HG03342 (cell line): Measurements from ENCODE around the gene ZNF839.

Experiments
- ATAC-seq: cut with Tn5 transposase; IDR thresholded peaks from one replicate; pipeline ENCODE4 v1.9.1; 2021; ENCODE audit warnings: mild to moderate bottlenecking, moderate library complexity; ENCODE audit not compliant: unreplicated experiment

Gene ZNF839

DNA sequence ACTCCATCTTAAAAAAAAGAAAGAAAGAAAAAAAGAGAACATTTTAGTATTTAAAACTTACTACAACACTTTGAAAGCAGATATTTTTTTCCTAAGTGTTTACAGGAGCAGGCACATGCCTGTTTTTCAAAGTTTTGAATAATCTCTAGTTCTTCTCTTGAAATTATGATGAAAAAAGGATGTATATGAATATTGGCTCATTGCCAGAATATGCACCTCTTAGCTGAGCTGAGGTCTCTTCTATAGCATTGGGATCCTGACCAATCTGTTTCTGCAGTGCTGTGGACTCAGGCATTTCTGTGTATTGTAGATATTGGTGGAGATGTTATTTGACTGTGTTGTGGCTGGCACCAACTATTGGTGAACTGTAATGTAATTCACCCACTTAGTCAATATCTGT, 58.1 kb downstream of the ZNF839 start:
- no peak for ATAC-seq

DNA sequence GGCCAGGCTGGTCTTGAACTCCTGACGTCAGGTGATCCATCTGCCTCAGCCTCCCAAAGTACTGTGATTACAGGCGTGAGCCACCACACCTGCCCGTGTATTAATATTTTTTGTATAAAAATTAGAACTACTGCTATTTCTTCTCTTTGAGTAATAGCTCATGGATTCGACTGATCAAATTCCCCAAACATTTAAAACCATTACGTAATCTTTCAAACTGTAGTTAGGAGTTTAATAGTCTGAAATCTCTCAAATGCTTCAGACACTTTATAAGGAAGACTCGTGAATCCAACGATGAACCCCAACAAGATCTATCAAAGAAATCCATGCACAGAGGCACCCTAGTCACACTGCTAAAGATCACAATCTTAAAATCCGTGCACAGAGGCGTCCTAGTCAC, 59.3 kb downstream of the ZNF839 start:
- no peak for ATAC-seq

DNA sequence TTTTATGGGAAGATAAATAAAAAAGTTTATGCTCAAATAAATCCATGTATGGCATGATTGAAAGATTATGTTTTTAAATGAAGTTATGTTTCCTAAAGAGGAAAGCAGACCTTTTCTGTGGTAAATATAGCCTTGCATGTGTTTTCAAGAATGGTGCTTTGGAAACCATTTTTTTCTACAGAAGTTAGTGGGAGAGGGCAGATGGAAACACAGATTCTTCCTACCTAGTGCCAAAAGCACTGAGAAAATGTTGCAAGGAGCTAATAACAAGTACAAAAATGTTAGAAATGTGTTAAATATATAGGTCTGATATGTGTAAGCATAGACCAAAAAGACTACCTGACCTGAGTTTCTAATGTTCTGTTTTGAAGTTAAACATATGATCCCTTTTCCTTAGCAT, 67.5 kb downstream of the ZNF839 start:
- no peak for ATAC-seq

DNA sequence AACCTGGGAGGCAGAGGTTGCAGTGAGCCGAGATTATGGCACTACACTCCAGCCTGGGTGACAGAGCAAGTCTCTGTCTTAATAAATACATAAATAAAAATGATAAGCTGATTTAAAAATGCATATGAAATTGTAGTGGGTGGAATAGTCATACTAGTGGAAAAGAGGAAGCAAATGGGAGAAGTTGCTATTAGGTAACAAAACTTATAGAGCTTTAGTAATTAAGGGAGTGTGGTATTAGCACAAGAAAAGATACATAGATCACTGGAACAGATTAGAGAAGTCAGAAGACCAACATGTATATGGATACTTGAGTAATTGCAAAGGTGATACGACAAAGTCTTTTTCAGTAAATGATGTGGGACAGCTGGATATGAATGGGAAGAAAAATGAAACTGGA, 69.7 kb downstream of the ZNF839 start:
- ATAC-seq = no peak

DNA sequence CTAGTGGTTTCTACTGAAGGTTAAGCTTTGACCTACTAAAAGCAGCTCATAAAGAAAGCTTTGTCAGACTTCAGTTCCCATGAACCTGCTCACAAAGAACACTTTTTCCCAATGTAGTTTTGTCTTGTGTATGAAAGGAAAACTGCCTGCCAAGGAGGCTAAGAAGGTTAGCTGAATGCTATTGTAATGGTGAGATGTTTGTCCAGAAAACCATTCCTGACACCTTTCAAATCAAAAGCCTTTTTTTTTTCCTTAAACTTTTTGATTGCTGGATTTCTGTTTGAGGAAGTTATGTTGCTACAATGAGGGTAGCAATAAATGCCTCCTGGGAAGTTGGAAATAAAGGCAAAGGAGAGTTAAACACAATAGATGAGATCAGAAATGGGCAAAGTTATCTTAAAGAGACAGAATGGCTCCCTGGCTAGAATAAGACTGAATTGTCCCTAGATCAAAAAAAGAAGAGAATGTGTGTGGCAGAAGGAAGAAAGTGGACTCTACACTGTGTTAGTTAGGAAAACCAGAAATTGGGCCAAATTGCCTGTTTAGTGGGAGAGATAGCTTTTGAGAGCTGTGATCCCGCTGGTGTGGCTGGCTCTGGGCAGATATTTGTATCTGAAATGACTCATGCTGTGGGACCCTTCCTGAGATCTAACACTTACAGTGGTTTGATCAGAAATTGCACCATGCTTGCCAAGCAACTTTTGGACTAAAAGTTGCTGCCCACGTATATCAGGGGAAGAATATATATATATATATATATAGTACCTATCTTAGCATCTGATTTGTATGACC, 70.7 kb downstream of the ZNF839 start:
- no peak for ATAC-seq
